Activated CD4-positive, alpha-beta T cell treated with anti-CD3 and anti-CD28 coated beads, Interleukin-2, Interleukin-4, amounts not matched to agents 100 ng/mL and 50 ng/mL, durations not matched to agents 16 hours and 8 hours (primary cell): ENCODE measurements around the gene NFAM1.

Experiments
- DNase-seq: peaks from one replicate; pipeline ENCODE4 v3.0.0-alpha.2; 2020; ENCODE audit warnings: low spot score

Gene NFAM1, protein sequence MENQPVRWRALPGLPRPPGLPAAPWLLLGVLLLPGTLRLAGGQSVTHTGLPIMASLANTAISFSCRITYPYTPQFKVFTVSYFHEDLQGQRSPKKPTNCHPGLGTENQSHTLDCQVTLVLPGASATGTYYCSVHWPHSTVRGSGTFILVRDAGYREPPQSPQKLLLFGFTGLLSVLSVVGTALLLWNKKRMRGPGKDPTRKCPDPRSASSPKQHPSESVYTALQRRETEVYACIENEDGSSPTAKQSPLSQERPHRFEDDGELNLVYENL

DNA sequence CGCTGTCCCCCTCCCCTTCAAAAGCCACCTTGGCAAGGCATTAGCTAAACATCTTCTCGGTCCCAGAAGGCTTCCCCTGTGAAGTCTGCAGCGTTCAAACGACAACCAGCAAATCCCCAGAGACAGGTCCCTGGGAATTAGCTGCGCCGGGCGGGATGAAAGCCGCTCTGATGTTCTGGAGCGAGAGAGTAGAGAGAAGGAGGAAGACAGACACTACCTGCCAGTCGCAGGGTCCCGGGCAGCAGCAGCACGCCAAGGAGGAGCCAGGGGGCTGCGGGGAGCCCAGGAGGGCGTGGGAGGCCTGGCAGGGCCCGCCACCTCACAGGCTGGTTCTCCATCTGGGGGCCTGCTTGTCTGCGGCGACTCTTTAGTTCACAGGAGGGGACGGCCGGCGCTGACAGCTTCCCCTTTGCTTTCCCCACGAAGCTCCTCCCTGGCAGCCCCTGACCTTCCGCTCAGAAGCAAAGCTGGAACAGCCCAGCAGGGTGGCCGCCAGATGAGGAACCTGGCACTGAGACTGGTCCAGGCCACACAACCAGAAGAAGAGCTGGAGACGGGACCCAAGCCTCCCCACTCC, at the start of gene NFAM1:
Gene NFAM1, minus strand, starts transcription at position 384 of the 577 bp plus-strand sequence. Its CDS starts 46 bp downstream, at position 338.
- DNase-seq: no peak

GRCh38 chr22:42475122-42475521, 42.9 kb upstream of the NFAM1 start:
- DNase-seq: no peak

DNA sequence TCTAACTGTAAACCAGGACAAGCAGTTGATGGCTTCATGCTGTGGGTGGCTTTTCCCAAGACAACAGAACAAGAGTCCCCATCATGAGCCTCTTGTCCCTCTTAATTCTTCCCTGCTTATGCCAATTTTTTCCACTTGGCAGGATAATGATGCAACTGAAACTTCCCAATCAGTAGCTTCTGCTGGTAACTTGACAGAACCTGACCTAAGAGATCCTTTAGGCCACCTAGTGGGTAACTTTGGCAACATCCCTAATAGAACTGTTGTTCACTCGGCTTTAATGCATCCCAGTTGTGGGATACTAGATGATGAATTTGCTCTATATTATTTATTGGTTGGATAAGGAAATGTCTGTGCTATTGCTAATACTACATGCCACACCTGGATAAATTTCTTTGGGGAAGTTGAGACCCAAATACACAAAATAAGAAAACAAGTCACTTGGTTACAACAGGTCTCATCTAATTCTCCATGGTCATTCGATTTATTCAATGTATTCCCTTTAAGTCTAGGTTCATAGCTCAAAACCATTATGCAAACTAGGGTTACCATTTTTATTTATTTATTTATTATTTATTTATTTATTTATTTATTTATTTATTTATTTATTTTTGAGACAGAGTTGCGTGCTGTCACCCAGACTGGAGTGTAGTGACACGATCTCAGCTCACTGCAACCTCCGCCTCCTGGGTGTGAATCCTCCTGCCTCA, 41.4 kb upstream of the NFAM1 start:
- peak; percentile 47 for DNase-seq

- DNase-seq: no peak
Measured at GRCh38 chr22:42472671-42473070, 40.5 kb upstream of the NFAM1 start.

- DNase-seq: no peak
Measured at GRCh38 chr22:42471441-42471840, 39.2 kb upstream of the NFAM1 start.

- no peak for DNase-seq
Measured at GRCh38 chr22:42470366-42471082, 38.3 kb upstream of the NFAM1 start.

DNA sequence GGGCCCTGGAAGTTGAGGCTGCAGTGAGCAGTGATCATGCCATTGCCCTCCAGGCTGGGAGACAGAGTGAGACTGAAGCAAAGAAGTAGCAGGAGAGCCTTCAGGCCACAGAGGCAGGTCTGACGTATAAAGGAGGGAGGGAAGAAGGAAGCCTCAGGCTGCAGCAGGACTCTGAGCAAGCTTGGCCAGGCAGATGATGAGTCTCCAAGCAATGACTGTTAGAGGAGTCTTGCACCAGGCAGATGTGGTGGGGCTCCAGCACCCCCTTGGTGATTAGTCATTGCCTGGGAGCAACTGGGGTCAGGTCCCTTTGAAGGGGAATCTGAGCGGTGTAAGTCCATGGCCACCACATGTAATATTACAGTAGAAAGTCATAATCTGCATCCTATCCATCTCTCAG, 36.6 kb upstream of the NFAM1 start:
- DNase-seq: no peak

DNA sequence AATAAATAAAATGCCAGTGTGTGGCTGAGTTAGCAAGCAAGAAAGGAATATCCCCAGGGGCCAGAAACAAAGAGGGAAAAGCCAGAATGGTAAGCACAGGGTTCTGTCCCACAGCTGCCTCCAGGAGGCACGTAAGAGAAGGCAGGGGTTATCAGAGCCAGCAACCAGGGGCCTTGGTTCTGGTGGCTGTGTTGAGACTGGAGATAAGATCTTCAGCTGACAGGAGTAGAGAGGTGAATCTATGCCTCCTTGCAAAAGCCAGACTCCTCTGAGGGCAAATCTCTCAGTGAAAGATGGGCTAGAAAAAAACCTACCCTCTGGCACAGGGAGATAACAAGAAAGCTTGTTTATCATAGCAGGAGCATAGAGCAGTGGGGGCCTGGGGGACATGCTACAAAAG, 29.8 kb upstream of the NFAM1 start:
- no peak for DNase-seq

DNA sequence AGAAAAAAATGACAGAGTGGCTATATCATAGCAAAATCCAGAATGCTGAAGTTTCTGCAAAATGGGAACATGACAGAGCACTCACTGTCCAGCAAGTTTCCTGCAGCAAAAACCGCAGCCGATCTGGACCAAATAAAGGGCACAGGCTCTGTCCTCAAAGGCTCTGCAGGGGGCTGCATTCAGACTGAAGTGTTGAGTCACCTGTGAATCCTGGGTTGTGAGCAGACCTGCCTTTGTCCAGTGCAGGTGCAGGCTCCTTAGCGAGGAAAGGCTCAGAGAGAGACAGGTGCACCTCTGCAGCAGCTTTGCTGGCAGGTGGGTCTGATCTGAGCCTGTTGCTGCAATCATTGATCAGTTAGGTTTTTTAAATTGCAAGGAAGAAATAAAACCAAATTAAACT, 29.3 kb upstream of the NFAM1 start:
- DNase-seq: no peak

GRCh38 chr22:42459287-42460063, 27.3 kb upstream of the NFAM1 start:
- no peak for DNase-seq

- no peak for DNase-seq
Measured at GRCh38 chr22:42452916-42453315, 20.7 kb upstream of the NFAM1 start.

- DNase-seq: no peak
Measured at GRCh38 chr22:42452456-42452855, 20.3 kb upstream of the NFAM1 start.

DNA sequence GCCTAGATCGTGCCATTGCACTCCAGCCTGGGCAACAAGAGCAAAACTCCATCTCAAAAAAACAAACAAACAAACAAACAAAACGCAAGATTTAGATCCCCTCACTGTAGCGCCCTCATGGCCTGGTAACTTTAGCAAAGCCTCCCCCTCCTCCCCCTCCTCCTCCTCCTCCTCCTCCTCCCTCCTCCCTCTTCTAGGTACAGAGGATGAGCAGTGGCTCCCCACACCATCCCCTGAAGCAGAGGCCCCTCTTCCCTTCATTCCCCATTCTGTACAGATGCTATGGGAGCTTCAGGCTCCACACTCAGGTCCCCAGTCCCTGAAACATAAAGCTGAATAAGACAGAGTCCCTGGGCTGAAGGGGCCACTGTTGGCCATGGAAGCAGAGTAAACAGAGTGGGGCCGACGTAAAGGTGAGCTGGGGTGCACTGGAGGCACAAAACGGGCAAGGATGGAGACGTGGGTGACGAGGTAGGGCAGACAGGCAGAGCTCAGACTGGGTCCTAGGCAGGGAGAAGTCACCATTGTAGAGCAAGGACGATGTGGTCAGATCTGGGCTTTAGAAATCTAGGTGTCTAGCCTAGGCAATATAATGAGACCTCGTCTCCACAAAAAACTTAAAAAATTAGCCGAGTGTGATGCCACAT, 19.4 kb upstream of the NFAM1 start:
- no peak for DNase-seq

DNA sequence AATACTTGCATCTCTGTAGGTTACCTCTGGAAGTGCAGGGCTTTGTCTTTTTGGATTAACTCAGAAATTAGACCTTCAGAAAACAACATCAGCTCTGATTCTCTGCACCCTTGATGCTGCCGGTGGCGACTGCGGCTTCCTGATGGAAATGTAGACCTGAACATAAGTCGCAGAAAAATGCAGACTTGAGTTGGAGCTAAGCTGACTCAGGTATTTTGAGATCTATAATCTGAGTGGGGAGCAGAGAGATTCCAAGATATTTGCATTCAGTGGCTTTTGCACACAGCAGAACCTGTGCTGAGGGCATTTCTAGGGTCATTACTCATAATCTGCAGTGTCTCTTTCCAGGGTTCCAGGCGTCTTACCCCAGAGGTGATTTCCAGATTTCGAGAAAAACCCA, 18.7 kb upstream of the NFAM1 start:
- no peak for DNase-seq

DNA sequence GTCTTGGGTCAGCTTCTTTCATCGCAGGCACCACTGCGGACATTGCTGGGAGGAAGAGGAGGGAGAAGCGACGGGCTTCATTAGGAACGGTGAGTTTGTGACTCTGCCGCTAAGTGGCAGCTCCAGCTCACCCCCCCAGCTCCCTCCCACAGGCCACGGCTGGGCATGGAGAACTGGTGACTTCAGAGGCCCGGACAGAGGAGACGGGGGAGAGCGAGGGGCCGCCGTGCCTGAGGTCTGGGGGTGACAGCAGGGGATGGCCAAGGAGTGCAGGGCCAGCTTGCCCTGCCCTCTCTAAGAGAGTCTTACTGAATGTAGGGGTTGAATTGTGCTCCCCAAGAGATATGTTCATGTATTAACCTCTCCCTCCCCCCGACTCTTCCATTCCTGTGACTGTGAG, 13.9 kb upstream of the NFAM1 start:
- DNase-seq: no peak

DNA sequence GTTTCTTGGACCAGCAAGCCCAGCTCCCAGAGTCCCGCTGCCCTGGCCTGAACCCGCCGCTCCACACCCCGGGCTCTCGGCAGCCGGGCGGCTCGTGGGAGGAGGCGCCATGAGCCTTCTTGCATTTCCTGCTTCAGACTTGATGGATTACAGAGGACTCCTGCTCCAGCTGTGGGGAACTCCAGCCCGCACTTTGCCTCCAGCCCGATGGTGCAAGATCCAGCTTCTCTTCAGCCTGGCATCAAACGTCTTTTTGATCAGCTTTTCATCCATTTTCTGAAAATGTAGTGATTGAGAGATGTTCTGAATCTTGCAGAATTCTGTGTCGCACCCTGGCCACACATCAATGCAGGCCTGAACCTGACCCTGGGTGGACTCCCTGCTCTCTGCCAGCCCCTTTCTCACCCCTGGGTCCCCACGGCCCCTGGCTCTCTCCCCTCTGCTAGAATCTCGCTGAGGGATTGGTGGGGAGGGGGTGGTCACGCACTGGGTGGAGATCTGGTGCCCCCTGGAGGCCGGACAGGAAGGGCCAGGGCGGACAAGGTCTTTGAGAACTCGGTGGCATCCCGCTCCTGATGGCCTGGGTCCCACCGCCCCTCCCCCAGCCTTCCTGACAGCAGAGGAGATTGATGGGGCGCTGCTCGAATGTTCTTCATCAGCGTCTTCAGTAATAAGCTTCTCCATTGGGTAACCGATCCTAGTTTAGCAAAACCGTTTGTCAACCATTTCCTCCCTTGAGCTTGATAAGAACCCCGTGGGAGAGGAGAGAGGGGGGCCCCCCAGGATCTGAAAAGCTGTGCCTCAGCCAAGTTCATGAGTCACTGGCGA, 12.1 kb upstream of the NFAM1 start:
- peak; percentile 72 for DNase-seq

GRCh38 chr22:42443240-42444076, 11.3 kb upstream of the NFAM1 start:
- no peak for DNase-seq

GRCh38 chr22:42442748-42443147, 10.5 kb upstream of the NFAM1 start:
- no peak for DNase-seq

GRCh38 chr22:42440728-42441127, 8.5 kb upstream of the NFAM1 start:
- DNase-seq: no peak
